Kasumi-1 (cell line): Measurements from ENCODE around the gene TIMM17B.

Experiments used
- DNase-seq, 2 experiments: peaks; one replicate each; lab custom pipeline; 2025; lab: John Stamatoyannopoulos, UW

Gene TIMM17B

DNA sequence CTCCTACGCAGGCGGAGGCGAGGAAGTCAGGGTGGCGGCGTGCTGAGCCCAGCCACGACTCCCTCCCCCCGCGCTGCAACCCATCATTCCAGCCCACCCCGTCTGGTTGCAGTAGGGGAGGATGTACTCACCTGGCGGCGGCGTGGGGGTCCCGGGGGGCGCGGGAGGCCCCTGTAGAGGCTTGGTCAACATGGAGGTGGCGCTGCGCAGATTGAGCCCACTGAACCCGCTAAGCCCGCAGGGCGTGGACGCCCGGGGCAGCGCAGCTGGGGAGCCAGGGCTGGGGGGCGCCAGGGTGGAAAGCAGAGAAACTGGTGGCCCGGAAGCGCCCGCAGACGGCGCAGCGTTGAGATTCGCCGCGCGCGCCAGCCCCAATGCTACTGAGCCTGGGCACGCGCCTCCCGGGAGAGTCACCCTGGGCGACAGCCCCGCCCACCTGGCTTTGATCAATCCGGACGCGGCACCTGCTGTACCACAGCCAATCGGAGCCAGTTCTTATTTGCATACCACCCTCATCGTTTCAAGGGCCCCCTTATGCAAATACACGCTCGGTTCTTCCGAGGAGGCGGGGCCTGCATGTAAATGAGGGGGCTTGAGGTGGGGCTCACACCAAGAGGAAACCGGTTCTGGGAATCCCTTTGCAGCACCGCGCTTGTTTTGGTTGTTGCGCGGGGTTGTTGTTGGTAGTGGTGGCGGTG is 21.2 kb upstream of the TIMM17B start, which contains the start of gene PIM2:
Gene PIM2 (minus strand): TSS at position 382 of the 698 bp plus-strand sequence. CDS start 190 bp downstream, at position 192.
- DNase-seq: peak; percentile 92

- no peak for DNase-seq
These were observed 20.7 kb upstream of the TIMM17B start for GRCh38 chrX:48918301-48918642.

DNA sequence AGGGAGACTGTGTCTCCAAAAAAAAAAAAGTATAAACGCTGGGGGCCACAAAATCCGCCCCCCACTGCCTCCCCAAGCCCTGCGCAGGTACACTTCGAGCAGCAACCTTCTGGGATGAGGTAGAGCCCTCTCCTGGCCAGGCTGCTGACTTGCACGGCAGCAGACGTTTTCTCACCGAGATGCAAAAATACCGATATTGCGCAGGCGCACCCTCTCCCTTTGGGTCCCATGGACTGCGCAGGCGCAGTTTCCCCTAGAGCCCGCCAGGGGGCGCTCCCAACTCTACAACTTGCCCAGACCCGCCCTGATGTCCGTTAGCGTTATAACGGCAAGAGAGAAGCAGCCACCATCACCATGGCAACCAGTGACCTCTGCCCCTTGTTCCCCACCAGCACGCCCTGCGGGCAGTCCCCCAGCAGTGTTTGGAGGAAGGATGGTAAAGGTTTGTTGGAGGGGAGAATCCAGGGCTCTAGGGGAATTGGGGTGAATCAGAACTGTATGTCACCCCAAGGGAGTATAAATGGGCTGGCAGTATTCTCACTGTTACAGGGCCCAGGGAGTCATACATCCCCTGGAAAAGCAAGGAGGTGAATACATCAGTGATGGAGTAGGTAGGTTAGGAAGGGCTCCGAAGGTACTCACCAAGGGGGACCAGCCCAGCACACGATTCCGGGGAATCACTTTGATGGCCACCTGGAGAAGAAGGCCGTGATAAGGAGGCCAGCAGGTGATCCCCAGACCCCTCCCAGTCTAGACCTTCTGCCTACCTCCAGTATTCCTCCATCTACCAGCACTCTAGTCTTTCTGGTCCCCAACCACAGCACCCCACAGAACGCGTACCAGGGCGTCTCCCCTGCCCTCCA is 19.8 kb upstream of the TIMM17B start:
- peak; percentile 81 to 83 for DNase-seq

DNA sequence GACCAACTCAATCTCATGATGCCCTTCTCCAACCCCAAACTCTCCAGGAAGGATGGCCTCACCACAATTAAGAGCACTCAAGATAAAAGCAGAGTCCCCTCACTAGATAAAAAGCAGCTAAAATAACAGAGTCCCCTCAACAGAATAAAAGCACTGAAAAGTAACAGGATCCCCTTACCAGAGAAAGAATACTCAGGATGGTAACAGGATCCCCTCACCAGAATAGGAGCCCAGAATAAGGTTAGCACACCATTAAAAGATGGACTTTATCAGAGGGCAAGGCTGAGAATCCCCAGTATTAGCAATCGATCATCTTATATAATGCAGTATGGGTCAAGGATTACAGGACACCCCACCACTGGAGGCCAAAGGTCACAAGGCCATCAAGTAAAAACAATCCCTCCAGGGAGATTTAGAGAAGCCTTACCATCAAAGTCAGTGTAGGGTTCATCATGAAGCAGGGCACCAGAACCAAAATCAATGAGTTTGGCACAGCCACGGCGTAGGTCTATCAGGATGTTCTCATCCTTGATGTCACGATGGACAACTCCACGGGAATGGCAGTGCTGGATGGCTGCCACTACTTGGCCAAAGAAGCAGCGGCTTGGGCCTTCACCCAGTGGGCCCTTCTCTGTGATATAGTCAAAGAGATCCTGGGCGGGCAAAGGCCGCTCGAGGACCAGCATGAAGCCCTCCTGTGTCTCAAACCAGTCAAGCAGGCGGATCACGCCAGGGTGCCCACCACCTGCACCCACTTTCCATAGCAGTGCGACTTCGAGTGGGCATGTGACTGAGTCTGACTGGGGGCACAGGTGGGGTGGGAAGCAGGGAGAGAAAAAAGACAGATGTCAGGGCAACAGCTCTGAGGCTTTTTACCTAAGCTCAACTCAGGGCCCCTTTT is 17.3 kb upstream of the TIMM17B start:
- no peak for DNase-seq

- DNase-seq: no peak
These were observed 16.2 kb upstream of the TIMM17B start for GRCh38 chrX:48913605-48914366.

DNA sequence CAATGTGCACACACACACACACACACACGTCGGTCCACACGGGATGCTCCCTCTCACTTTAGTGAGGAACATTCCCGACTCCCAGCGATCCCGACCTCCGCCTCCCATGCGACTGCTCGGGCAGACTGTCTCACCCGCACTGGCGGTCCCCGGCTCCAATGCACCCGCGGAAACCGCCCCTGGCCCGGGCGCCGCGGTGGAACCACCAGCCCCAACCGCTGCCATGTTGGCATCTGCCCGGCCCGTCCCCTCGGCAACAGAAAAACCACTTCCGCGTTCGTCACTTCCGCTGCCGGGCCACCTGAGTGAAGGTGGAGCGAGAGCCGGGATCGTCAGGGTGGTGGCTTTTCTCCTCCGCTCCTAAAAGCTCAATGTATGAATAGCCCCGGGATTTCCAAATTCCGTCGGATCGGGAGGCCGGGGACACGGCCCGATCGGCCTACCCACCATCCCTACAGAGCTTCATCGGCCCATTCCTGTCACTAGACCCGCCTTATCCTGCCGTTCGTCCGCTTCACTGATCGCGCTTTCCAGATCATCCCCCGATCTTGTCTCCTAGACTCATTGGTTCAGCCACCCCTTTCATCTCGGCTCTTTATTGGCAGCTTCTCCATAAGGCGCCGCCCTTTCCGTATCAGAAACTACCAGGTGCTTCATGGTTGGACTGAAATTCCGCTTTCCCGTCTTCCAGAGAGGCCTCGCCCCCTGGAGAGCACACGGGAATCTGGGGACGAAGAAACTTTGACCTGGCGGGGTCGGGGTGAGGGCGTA is 14.0 kb upstream of the TIMM17B start, which contains the start of gene SLC35A2:
Gene SLC35A2 (minus strand): TSS at position 235 of the 771 bp plus-strand sequence. CDS start 10 bp downstream, at position 225.
- peak; percentile 64 to 77 for DNase-seq

DNA sequence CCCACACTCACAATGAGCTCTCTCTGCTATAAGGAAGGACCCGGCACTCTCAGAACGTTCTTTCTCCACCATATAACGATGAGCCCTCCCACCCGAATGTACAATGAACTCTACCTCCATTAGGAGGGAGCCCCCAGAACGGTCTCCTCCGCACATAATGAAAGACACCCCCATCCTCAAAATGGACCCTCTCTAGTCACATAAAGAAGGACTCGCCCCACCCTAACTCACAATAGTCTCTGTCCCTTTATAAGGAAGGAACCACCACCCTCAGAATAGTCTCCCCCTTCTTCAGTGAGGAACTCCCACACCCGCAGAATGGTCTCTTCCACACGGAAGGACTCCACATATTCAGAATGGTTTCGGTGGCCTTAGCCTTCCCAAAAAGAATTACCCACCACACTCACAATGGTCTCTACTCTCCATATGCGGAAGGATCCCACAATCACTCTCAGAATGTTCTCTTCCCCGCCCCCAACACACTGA is 13.4 kb upstream of the TIMM17B start:
- DNase-seq: peak; percentile 14 to 18

GRCh38 chrX:48909703-48910294 is 12.2 kb upstream of the TIMM17B start:
- no peak for DNase-seq

GRCh38 chrX:48908600-48908999 is 11.0 kb upstream of the TIMM17B start:
- no peak for DNase-seq

DNA sequence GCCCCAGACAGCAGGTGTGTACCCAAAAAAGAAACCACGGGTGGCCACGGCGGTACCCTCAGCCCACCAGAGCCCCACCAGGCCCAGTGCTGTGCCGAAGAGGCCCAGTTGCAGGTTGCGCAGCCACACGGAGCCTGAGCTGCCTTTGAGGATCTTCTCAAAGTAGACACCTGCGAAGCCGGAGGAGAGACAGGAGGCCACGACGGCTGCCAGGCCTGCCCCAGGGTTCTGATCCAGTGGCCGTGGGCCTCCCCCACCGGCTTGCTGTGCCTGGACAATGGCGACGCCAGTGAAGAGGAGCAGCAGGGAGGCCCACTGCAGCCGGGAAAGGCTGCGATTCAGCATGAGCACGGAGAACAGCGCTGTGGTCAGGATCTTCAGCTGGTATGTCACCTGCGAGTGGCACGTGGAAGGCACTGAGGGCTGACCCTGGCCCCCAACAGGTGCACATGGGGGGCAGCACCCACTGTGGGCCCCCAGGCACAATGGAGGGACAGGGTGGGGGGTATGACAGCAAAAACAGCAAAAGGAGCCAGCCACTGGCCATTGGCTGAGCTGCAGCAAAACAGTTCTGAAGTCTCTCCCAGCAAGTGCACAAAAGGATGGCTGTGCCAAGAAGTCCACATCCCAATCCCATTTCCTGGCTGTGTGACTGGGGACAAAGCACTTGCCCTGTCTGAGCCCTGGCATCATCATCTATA is 7.7 kb upstream of the TIMM17B start:
- DNase-seq: no peak

DNA sequence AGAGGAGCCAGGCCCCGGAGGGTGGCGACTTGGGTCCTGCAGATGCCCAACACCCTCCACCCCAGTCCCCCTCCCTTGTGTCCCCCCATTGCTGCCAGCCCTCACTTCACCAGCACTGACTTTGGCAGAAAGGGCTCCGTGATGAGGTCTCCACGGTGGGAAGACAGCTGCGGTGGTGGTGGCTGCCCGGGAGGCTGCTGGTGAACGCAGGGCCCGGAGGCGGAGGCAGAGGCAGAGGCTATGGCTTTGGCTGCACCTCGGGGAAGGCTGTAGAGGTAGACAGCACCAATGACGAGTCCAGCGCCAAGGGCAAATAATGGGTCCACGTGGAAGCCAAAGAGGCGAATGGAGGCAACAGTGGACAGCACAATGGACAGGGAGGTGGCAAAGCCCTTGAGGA is 7.1 kb upstream of the TIMM17B start:
- no peak for DNase-seq

DNA sequence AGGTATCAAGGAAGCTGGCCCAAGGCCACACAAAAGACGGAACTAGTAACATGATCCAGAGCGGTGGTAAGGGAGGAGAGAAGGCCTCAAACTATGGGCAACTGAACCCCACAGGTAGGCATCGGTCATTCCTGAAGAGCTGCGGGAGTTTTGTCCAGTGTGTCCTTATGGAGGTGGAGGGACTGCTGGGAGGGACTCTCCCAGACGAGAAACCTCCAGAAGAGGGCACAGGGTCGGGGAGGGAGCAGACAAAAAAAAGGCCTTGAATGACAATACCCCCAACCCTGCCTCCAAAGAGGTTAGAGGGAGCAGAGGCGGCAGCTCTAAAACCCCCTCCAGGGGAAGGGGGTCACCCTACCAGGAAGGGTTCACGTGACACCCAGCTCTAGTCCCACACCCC is 6.6 kb upstream of the TIMM17B start:
- DNase-seq: no peak

- no peak for DNase-seq
These were observed 5.7 kb upstream of the TIMM17B start for GRCh38 chrX:48903290-48903689.

- DNase-seq: no peak
These were observed 5.2 kb upstream of the TIMM17B start for GRCh38 chrX:48902776-48903175.

DNA sequence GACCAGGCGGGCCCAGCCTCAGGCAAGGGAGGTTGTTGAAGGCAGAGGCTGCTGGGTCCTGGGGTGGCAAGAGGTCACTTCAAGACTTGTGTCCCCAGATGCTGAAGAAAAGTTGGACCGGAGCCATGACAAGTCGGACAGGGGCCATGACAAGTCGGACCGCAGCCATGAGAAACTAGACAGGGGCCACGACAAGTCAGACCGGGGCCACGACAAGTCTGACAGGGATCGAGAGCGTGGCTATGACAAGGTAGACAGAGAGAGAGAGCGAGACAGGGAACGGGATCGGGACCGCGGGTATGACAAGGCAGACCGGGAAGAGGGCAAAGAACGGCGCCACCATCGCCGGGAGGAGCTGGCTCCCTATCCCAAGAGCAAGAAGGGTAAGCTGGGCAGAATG is 4.6 kb upstream of the TIMM17B start:
- DNase-seq: no peak

GRCh38 chrX:48901069-48901468 is 3.5 kb upstream of the TIMM17B start:
- no peak for DNase-seq

DNA sequence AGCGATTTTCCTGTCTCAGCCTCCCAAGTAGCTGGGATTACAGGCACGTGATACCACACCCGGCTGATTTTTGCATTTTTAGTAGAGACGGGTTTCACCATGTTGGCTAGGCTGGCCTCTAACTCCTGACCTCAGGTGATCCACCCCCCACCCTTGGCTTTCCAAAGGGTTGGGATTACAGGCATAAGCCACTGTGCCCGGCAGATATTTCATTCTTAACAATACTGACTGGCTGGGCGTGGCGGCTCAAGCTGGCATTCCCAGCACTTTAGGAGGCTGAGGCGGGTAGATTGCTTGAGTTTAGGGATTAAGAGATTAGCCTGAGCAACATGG is 1.5 kb upstream of the TIMM17B start:
- no peak for DNase-seq

- peak; percentile 43 to 52 for DNase-seq
These were observed 377 bp downstream of the TIMM17B start for GRCh38 chrX:48897157-48897624.

DNA sequence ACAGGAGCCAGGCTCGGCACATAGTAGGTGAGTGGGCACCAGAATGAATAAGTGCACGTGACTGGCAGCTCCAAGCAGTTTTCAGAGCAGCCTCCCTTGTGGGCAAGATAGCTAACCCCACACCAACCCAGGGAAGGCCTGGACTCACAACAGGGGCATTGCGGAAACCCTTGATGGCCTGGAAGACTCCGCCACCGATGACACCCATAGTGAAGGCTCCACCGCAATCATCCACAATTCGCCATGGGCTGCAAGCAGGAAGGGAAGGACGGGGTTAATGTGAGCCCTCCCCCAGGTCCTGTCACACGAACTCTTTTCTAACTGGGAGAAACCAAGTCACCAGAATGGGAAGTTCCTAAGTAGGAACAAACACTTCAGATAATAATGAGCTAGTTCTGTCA is 957 bp downstream of the TIMM17B start:
- DNase-seq: peak in 1 of 2 experiments; percentile 3
